ENCODE results near the gene ARSJ.
A peak's percentile ranks its signal among the peaks of the same experiment; 100 is the strongest.
"Not testable (repeated sequence)": the region's sequence is repeated elsewhere in the genome, so short reads cannot be mapped to it uniquely, and the experiment has no call there.

The ARSJ gene

GRCh38 chr4:113958766-113959538, 20.5 kb downstream of the ARSJ start:
- peak in 1 of 58 donors; percentile 3 for DNase-seq

DNA sequence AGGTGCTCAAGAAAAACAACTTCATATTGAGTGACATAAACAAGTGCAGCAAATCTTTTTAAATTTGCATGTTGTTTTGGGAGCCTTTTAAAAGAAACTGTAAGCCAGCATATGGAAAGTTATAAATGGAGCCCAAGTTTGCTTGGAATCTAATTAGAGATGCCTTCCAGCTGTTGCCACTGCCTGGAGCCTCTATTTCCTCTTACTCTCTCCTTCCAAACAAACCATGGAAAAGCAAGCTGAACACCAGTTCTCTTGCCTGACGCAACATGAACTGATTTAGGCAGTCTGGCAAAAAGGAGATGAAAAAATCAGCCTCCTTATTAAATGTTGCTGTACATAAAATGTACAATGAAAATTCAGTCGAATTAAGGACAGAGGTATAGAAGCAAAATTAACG, 21.5 kb downstream of the ARSJ start:
- DNase-seq, result peak in 1 of 58 donors; percentile 13

DNA sequence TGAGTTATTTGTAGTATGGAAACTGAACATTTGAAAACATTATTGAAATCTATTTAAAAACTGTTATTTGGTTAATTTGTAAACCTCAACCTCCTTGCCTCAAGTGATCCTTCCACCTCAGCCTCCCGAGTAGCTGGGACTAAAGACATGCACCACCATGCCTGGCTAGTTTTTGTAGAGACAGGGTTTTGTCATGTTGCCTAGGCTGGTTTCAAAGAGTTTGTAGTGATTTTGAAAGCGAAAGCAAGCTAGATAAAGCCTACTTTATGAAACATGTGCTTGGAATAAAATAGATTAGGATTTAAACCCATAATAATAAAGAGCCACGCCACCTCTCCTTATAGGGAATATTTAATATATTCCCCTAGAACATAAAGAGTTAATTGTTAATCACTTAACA, 23.5 kb downstream of the ARSJ start:
- DNase-seq, result no peak

DNA sequence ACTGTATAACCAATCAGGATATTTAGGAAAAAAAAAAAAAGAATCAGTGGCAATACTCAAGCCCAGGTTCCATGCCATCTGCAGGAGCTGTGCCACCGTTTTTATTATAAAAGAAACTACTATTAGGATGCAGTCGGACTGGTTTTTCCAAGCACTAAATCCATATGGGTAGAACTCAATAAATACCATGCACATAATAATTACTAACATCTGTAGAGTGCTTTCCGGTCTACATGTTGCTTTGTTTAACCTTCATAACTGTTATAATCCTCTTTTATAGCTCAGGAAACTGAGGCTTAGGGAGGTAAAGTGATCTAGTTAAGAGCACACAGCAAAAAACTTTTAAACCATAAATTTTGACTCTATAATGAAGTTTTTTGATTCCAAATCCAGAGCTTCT, 24.0 kb downstream of the ARSJ start:
- DNase-seq, result no peak

GRCh38 chr4:113953888-113954287, 25.6 kb downstream of the ARSJ start:
- no peak for DNase-seq

- no peak for DNase-seq
Observed at GRCh38 chr4:113952452-113953029, 26.9 kb downstream of the ARSJ start.

- DNase-seq, result peak in 1 of 58 donors; percentile 11
Observed at GRCh38 chr4:113951263-113951662, 28.2 kb downstream of the ARSJ start.

- DNase-seq, result peak in 1 of 58 donors; percentile 4
Observed at GRCh38 chr4:113950207-113950606, 29.2 kb downstream of the ARSJ start.

DNA sequence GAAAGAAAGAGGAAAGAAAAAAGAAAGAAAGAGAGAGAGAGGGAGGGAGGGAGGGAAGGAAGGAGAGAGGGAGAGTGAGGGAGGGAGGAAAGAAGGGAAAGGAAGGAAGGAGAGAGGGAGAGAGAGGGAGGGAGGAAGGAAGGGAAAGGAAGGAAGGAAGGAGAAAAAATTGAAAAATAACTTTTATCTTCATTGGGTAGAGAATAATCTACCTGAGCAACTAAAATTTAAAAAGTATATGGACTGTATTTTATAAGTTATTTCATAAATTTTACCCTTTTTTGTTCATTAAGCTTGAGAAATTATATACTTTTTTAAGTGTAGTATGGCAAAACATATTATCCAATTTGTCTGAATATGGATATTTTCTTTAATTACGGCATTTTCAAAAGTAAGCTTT, 32.0 kb downstream of the ARSJ start:
- no peak for DNase-seq

GRCh38 chr4:113945906-113946305, 33.5 kb downstream of the ARSJ start:
- DNase-seq, result no peak

DNA sequence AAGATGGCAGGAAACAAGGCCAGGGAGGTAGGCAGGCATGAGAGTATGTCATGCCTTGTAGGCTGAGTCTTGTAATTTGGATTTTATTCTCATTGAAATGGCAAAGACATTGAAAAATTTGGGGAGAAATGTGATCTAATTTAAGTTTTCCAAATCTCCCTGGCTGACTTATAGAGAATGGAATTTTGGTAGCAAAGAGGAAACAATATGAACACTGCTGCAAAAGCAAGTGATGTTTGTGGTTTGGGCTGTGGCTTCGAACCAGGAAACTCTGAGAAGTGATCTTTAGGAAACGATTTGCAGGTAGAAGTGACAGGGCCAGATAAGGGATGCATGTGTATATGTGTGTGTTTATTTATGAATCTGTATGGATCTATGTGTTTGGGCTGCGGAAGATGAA, 35.6 kb downstream of the ARSJ start:
- no peak for DNase-seq

DNA sequence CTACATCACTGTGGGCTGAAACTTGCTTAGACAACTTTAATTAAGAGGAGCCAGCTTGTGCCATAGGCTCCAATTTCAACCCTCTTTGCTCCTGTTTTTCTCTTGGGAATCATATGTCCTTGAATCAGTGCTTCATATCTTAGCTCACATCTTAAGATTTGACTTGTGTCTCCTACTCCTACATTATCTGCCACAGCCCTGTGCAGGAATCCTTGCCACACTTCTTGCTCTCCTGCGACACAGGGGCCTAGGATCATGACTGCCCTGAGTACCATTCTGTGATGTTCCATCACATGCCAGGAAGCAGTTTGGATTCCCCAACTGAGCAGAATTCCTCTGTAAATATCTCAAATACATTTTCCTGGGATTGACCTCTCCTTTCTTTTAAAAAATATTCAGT, 36.4 kb downstream of the ARSJ start:
- no peak for DNase-seq

- DNase-seq, result no peak
Observed at GRCh38 chr4:113941836-113942235, 37.6 kb downstream of the ARSJ start.

- not testable (repeated sequence) for DNase-seq
Observed at GRCh38 chr4:113940103-113940502, 39.3 kb downstream of the ARSJ start.

DNA sequence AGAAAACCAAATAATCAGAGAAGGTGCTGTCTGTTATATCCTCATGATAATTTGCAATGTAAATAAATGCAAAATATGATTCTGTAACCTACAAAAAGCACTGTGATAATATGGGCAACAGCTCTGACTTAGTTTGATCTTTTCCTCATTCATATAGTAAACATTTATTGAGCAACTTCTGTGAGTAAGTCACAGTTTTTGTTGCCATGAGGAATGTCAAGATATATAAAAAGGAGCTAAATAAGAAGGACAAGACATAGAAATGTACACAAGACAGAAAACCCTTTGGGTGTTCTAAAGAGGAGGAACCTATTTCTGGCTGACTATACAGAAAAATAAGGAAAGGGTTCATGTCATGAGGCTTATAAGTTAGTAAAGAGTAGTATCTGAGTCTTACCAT, 44.3 kb downstream of the ARSJ start:
- DNase-seq, result no peak

DNA sequence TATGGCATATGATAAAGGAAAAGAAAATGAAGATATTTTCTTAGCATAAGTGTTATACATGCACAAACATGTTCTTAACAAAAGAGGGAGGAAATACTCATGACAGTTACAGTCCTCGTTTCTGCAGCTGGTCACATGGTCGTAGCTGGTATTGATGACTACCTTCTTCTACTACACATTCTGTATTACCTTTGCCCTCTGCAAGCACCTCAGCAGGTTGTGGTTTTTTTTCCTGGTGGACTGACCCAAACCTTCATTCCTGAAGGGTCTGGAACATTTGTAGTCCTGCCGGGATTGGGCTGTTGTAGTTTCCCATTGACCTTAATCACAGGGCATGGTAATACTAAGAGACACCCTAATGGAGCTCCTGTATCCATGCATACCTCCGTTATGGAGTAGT, 54.7 kb downstream of the ARSJ start:
- not testable (repeated sequence) for DNase-seq

DNA sequence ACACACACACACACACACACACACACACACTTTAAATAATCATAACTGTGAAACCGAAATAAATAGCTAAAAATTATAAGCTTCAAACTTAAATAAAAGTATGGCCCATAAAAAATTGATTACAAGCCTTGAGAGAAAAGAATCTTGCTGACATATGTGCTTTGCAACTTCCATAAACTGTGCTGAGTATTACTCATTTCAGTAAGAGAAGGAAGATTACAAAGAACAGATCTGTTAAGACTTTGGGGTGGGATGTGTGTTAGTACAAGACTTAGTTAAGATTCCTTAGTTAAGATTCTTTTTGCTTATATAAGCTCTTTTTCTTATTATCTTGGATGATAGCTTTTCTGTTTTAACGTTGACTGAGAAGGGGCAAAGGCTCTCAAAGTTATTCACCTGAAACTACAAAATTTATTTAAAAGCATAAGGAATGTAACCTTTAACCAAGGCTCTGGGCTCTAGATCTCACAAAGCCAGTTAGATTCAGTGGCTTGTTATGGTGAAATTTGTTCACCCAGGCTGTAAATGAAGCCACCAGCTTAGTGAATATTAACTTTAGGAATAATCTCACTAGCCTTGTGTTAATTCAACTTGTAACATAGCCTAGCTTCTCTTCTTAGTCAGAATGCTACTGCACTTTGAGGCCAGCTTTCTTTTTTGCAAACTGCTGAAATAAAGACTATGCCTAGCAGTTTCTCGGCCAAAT, 58.2 kb downstream of the ARSJ start:
- no peak for DNase-seq

GRCh38 chr4:113919611-113920010, 59.8 kb downstream of the ARSJ start:
- no peak for DNase-seq

GRCh38 chr4:113919145-113919544, 60.3 kb downstream of the ARSJ start:
- DNase-seq, result no peak

- DNase-seq, result no peak
Observed at GRCh38 chr4:113908829-113909228, 70.6 kb downstream of the ARSJ start.

GRCh38 chr4:113907559-113907958, 71.9 kb downstream of the ARSJ start:
- no peak for DNase-seq

GRCh38 chr4:113905301-113905700, 74.1 kb downstream of the ARSJ start:
- DNase-seq, result no peak

DNA sequence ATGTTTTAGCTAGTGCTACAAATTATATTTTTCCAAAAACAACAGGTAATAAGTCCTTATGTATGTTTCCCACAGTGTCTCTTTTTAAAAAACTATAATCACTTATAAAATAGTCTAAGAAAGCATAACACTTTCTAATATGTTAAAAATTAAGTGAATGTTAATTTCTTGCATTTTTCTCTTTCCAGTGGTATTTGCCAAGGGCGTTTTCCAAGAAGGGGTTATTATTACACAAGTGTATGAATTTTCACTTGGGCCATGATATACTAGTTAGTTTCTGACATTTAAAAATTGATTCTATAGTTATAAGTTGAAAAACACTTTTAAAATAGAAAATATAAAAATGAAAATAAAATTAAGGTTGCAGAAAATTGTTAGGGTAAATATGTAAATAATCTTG, 74.6 kb downstream of the ARSJ start:
- no peak for DNase-seq

Data from anterior cingulate cortex (tissue), 58 donors.